Vagina (tissue), 2 donors: Measurements from ENCODE around the gene BFSP1.

Experiments
- CTCF ChIP-seq, 3 experiments: fragments of 450-650 bp in 2 of 3; fragments of 200-600 bp in 1 of 3; sonication (generic) in 1 of 3; IDR thresholded peaks; one replicate each; pipeline ENCODE4 v1.5.1; 2017 to 2019; ENCODE audit warnings: antibody characterized with exemption in 3 of 3, mild to moderate bottlenecking in 2 of 3, moderate library complexity in 2 of 3
- POLR2A ChIP-seq, 2 donors: fragments of 450-650 bp; IDR thresholded peaks; one replicate each; pipeline ENCODE4 v1.6.1; 2017; ENCODE audit warnings: antibody characterized with exemption in 2 of 2, mild to moderate bottlenecking in 2 of 2, moderate library complexity in 2 of 2

- no peak for TF ChIP-seq CTCF (IDR thresholded peaks at IDR 0.05)
- no peak for TF ChIP-seq POLR2A (IDR thresholded peaks at IDR 0.05)
These were observed 35.4 kb downstream of the BFSP1 start for GRCh38 chr20:17495826-17496225.
